HL-60/S4 (cell line): ENCODE measurements around the gene FAM163A.
"Not testable (repeated sequence)": the region's sequence is repeated elsewhere in the genome, so short reads cannot be mapped to it uniquely, and the experiment has no call there.

Experiments
- in situ Hi-C: fragments of 300-500 bp; cut with MboI; formaldehyde crosslinking; loops from 2 replicates; pipeline ENCODE4 v1.14.3; 2022; ENCODE audit warnings: low sequenced_read_pairs

The FAM163A gene

DNA sequence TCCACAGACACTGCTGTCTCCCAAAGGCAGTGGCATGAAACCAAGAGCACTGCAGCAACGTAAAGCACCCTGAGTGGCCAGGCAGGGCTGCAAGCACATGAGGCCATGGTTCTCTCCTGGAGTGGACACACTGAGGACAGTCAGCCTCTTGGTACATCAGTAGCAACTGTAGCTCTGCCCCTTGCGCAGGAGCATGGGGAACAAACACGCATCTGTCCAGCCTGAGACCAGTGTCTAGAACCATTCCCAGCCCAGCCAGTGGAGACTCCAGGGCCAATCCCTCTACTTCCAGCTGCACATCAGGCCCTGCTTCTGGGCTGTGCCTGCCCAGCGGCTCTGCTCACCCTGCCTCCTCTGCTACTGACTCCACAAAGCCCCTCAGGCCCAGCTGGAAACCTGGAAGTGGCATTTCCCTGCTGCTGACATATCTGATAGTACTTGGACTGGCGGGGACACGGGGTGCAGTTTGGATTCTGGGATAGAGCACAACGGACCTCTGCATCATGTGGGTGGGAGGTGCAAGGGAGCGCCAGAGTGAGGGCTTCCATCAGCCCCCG, 85.5 kb downstream of the FAM163A start:
- in situ Hi-C loops = no loop called here

DNA sequence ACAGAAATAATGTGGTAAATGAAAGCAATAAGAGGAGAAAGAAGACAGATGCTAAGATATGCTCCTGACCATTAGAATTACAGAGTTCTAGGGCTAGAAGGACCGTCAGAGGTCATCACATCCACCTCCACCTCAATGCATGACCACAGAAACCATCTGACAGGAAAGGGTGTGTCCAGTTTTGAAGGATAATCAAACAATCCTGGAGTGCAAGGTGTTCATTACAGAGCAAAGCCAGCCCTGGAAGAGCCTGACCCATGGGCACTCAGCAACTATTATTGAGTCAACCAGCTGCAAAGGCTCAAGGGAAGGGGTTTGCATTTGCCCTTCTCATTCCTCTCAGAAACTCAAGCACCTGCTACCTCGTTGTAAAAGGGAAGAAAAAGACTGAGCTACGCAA, 88.1 kb downstream of the FAM163A start:
- in situ Hi-C loops = no loop called here

DNA sequence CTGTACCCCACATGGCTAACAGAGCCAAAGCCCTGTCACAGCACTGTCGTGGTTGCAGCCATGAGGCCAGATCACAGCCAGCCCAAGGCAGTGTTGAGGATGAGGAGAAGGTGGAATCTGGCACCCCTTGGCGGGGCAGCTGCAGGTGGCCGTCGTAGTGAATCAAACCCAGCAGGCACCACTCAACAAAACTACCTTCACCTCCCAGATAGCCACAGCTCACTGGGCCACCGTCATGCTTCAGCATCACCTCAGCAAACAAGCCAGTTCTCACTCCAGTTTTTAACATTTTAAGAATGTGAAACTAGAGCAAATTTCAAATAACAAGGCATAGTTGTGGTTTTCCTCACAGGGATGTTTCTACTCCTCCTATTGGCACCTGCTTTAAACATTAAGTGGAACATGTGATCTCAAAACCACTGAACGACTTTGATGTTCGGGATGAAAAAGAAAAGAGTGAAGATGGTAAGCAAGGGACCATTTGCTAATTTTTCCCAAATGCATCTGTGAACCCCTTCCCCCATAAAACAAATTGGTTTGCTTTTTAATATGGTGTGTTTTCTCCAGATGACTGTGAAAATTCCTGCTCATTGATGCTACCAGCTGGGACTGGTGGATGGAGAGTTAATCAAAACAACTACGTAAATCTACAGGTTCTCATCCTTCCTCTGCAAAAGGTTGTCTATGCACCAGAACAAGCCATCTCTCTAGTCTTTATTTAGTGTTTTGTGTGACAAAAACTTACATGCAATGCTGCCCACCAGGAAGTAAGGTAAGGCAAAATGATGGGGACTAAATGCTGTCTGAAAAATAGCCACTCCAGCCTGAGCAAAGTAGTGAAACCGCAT, 89.0 kb downstream of the FAM163A start:
- in situ Hi-C loops = no loop called here

DNA sequence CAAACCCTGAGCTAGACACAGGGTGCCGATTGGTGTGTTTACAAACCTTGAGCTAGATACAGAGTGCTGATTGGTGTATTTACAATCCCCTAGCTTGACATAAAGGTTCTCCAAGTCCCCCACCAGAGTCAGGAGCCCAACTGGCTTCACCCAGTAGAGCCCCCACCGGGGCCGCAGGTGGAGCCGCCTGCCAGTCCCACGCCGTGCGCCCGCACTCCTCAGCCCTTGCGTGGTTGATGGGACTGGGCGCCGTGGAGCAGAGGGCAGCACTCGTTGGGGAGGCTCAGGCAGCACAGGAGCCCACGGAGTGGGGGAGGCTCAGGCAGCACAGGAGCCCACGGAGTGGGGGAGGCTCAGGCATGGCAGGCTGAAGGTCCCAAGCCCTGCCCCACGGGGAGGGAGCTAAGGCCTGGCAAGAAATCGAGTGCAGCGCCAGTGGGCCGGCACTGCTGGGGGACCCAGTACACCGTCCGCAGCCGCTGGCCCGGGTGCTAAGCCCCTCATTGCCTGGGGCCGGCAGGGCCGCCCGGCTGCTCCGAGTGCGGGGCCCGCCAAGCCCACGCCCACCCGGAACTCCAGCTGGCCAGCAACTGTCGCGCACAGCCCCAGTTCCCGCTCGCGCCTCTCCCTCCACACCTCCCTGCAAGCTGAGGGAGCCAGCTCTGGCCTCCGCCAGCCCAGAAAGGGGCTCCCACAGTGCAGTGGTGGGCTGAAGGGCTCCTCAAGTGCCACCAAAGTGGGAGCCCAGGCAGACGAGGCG, 93.8 kb downstream of the FAM163A start:
- in situ Hi-C loops = not testable (repeated sequence)

DNA sequence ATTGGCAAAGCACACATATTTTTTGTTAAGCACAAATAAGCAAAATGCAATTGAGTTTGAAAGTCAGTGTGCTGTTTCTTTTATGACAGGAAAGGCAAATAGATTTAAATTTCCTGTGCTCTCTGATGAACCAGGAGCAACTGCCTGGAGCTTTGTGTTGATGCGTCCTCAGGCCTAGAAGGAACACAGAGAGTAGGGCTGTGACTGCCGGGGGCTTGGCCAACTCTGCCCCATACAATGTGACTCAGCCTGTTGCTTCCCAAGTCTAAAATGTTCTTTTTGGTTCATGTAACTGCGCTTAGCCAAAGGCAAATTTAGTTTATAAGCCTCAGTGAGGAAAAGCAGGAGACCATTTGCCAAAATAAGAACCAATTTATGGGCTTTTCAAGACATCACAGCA, 97.0 kb downstream of the FAM163A start:
- in situ Hi-C loops = no loop called here

DNA sequence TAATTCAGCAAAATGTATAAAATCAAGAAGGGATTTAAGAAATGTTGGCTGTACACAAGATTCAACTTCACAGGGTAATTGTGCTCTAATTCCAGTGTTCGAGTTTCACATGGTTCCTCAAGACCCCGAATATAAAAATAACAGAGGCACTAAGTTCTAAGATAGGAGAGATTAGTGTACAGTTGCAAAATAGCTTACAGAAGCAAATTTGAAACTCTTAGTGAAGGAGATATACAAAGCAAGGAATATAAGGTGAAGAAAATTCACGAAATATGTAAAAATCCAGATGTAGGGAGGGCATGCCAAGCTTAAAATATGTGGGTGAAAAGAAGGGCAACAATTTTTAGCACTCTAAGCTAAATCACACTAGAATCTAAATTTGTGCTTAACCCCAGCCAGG, 105.1 kb downstream of the FAM163A start:
- in situ Hi-C loops = no loop called here

DNA sequence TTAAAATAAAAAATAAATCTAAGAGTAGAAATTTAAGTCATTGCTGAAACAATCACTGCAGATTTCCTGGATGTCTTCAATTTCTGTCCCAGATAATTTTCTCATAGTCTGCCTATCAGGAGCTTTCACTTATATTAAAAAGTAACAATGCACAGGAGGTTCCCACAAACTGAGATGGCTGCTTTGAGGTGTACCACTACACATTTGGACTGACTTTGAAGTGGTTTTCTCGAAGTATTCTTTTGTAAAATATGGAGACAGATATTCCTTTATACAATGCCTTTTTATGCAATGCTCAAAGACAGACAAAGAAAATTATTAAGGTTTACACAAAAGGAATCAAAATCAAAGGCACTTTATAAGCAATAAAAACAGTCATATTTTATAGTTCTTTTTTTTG, 110.0 kb downstream of the FAM163A start:
- in situ Hi-C loops = loop anchor here (25.0 kb wide), 1 partner anchor 609 kb away; no protein-coding TSS in a partner anchor

DNA sequence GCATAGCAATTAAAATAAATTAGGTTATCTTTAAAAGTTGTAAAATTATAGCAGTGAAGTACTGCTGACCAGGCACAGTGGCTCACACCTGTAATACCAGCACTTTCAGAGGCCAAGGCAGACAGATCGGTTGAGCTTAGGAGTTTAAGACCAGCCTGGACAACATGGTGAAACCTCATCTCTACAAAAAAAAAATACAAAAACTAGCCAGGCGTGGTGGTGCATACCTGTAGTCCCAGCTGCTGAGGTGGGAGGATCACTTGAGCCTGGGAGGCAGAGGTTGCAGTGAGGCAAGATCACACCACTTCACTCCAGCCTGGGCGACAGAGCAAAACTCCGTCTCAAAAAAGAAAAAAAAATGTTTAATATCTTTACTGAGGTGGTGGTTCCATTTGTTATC, 112.7 kb downstream of the FAM163A start:
- in situ Hi-C loops = loop anchor here (25.0 kb wide), 1 partner anchor 606 kb away; no protein-coding TSS in a partner anchor

DNA sequence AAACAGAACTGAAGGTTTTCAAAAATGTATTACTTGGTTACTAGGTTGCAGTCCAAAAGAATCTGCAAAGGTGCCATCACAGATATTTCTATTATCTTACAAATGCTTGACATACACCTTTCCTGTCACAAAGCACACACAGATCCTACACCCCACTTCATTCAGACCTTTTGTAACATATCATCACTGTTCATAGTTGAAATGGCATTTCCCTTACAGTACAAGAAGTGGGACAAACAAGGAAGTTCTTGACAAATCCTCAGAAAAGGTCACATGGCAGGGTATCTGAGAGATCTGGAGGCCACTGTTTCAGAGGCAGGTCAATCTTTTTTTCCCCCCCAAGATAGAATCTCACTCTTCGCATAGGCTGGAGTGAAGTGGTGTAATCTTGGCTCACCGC, 113.2 kb downstream of the FAM163A start:
- in situ Hi-C loops = loop anchor here (25.0 kb wide), 1 partner anchor 606 kb away; no protein-coding TSS in a partner anchor

DNA sequence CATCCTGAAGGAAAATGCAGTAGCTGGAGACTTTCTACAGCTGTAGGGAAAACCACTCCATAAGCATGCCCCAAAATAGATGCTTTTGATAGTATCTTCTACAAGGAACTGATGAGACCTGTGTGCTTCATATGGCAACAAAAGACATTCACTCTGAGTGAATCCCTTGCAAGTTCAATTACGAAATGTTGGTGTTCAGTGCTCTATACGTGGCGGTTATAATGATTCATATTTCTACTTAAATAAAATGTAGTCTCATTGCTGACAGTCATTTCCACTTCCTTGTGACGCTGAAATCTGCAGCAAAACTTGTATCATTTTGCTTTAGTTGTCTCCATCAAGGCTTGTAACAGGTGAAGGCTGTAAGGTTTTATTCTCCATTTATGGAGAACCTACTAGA, 113.9 kb downstream of the FAM163A start:
- in situ Hi-C loops = loop anchor here (25.0 kb wide), 1 partner anchor 605 kb away; no protein-coding TSS in a partner anchor

DNA sequence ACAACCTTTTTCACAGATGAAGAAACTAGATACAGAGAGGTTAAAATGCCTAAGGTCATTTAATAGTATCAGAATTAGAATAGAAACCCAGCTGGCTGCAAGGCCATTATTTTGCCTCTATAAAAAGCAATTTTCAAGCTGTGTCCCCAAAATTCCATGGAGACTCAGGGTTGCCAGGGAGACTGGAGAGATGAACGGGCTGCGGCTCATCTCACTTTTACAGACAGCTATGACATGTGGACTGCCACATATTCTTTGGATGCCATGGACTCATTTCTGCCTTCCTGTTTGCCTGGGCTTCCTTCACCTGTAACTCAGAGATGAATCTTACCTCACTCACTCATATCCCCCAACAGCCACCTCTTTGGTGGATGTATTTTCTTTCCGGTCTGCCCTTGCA, 117.6 kb downstream of the FAM163A start:
- in situ Hi-C loops = loop anchor here (25.0 kb wide), 1 partner anchor 602 kb away; no protein-coding TSS in a partner anchor

DNA sequence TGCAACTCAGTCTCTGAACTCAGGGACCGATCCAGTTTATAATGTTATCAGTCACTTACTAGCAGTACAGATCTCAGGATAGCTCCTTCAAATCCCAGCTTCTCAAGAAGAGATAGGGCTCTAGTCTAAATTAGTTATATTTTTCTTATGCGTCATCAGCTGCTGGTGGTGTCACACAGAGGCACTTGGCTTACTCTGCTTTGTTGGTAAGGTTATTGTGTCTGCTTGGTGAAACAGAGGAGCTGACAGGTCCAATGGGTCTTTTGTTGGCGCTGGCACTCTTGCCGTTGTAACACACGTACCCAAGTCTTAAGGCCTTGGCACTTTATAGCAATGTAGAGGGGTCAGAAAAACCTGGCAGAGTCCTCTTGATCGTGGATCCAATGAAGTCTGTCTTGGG, 122.3 kb downstream of the FAM163A start:
- in situ Hi-C loops = loop anchor here (25.0 kb wide), 1 partner anchor 597 kb away; no protein-coding TSS in a partner anchor
